Effector memory CD4-positive, alpha-beta T cell (primary cell): ENCODE measurements around the gene CST7.
"Not testable (repeated sequence)": the region's sequence is repeated elsewhere in the genome, so short reads cannot be mapped to it uniquely, and the experiment has no call there.

ENCODE experiments used
- DNase-seq, 3 donors: peaks; one replicate each; pipeline ENCODE4 v3.0.0-alpha.2; 2020
- H3K27ac ChIP-seq: 2 replicates; pipeline ENCODE4 v1.7.0; 2013; ENCODE audit warnings: mild to moderate bottlenecking, low read length, moderate library complexity; ENCODE audit not compliant: insufficient read depth, poor library complexity, severe bottlenecking
- H3K27me3 ChIP-seq: replicated peaks from 2 replicates; pipeline ENCODE4 v1.7.0; 2013; ENCODE audit warnings: mild to moderate bottlenecking, low read length; ENCODE audit not compliant: insufficient read depth, control insufficient read depth, poor library complexity, severe bottlenecking
- H3K36me3 ChIP-seq: 2 replicates; pipeline ENCODE4 v1.7.0; 2013; ENCODE audit warnings: mild to moderate bottlenecking, low read length, moderate library complexity; ENCODE audit not compliant: control insufficient read depth, insufficient read depth
- H3K4me1 ChIP-seq: 2 replicates; pipeline ENCODE4 v1.7.0; 2013; ENCODE audit warnings: low read length, mild to moderate bottlenecking; ENCODE audit not compliant: control insufficient read depth, insufficient read depth, poor library complexity, severe bottlenecking
- H3K4me3 ChIP-seq: 2 replicates; pipeline ENCODE4 v1.7.0; 2013; ENCODE audit warnings: low read length, low read depth, mild to moderate bottlenecking; ENCODE audit not compliant: insufficient read depth, poor library complexity, severe bottlenecking
- H3K9me3 ChIP-seq: 2 replicates; pipeline ENCODE4 v1.7.0; 2013; ENCODE audit warnings: mild to moderate bottlenecking, low read length, moderate library complexity; ENCODE audit not compliant: control insufficient read depth

The CST7 gene

GRCh38 chr20:24936526-24937407 lies 12.3 kb upstream of the CST7 start:
- Histone ChIP-seq H3K27me3 (no peaks in the 10 kb centered on the region), H3K4me3 (no peak overlapping the region), H3K9me3 (no peaks in the 10 kb centered on the region), H3K36me3 (no peaks in the 10 kb centered on the region), H3K27ac (no peak overlapping the region), H3K4me1 (no peaks in the 10 kb centered on the region)
- DNase-seq, result no peak

GRCh38 chr20:24937579-24937978 lies 11.5 kb upstream of the CST7 start:
- no peak overlapping the region for H3K27ac ChIP-seq
- no peaks in the 10 kb centered on the region for H3K4me1 ChIP-seq
- no peaks in the 10 kb centered on the region for H3K27me3 ChIP-seq
- no peak overlapping the region for H3K4me3 ChIP-seq
- DNase-seq, result no peak
- no peaks in the 10 kb centered on the region for H3K36me3 ChIP-seq
- no peaks in the 10 kb centered on the region for H3K9me3 ChIP-seq

GRCh38 chr20:24938498-24938897 lies 10.6 kb upstream of the CST7 start:
- H3K9me3 ChIP-seq, result no peaks in the 10 kb centered on the region
- no peak overlapping the region for H3K27ac ChIP-seq
- no peaks in the 10 kb centered on the region for H3K4me1 ChIP-seq
- H3K27me3 ChIP-seq, result no peaks in the 10 kb centered on the region
- H3K4me3 ChIP-seq, result no peak overlapping the region
- no peaks in the 10 kb centered on the region for H3K36me3 ChIP-seq
- no peak for DNase-seq

- no peaks in the 10 kb centered on the region for H3K9me3 ChIP-seq
- H3K36me3 ChIP-seq, result no peaks in the 10 kb centered on the region
- no peaks in the 10 kb centered on the region for H3K27me3 ChIP-seq
- H3K4me1 ChIP-seq, result no peaks in the 10 kb centered on the region
- no peak overlapping the region for H3K27ac ChIP-seq
- no peak for DNase-seq
- H3K4me3 ChIP-seq, result no peak overlapping the region
These were observed 10.0 kb upstream of the CST7 start for GRCh38 chr20:24939036-24939435.

GRCh38 chr20:24942679-24943078 lies 6.4 kb upstream of the CST7 start:
- Histone ChIP-seq H3K27me3 (no peaks in the 10 kb centered on the region), H3K36me3 (no peaks in the 10 kb centered on the region), H3K27ac (no peak overlapping the region), H3K9me3 (no peaks in the 10 kb centered on the region), H3K4me3 (no peak overlapping the region), H3K4me1 (no peaks in the 10 kb centered on the region)
- no peak for DNase-seq

GRCh38 chr20:24943196-24943595 lies 5.9 kb upstream of the CST7 start:
- Histone ChIP-seq H3K9me3 (no peaks in the 10 kb centered on the region), H3K27me3 (no peaks in the 10 kb centered on the region), H3K36me3 (no peaks in the 10 kb centered on the region), H3K4me1 (no peaks in the 10 kb centered on the region), H3K27ac (no peak overlapping the region), H3K4me3 (no peak overlapping the region)
- no peak for DNase-seq

- Histone ChIP-seq H3K9me3 (no peaks in the 10 kb centered on the region), H3K27ac (no peak overlapping the region), H3K36me3 (no peaks in the 10 kb centered on the region), H3K27me3 (no peaks in the 10 kb centered on the region), H3K4me1 (no peaks in the 10 kb centered on the region), H3K4me3 (no peak overlapping the region)
- DNase-seq, result no peak
These were observed 5.3 kb upstream of the CST7 start for GRCh38 chr20:24943731-24944130.

GRCh38 chr20:24946376-24946775 lies 2.7 kb upstream of the CST7 start:
- H3K4me3 ChIP-seq, H3K36me3 ChIP-seq, H3K27ac ChIP-seq, H3K9me3 ChIP-seq, H3K27me3 ChIP-seq, DNase-seq: not testable (repeated sequence)
- H3K4me1 ChIP-seq, result peaks cover 17% of the 10 kb centered on the region

- peaks cover 17% of the 10 kb centered on the region for H3K4me1 ChIP-seq
- H3K36me3 ChIP-seq, H3K4me3 ChIP-seq, DNase-seq, H3K27me3 ChIP-seq, H3K9me3 ChIP-seq, H3K27ac ChIP-seq: not testable (repeated sequence)
These were observed 602 bp upstream of the CST7 start for GRCh38 chr20:24948396-24948938.

- no peak for DNase-seq
- H3K9me3 ChIP-seq, result no peaks in the 10 kb centered on the region
- H3K27ac ChIP-seq, result peak overlapping the region; percentile 46
- peaks cover 17% of the 10 kb centered on the region for H3K4me1 ChIP-seq
- H3K27me3 ChIP-seq, result no peaks in the 10 kb centered on the region
- H3K4me3 ChIP-seq, result peak overlapping the region; percentile 31
- no peaks in the 10 kb centered on the region for H3K36me3 ChIP-seq
These were observed 673 bp downstream of the CST7 start for GRCh38 chr20:24949756-24950127.
